Progenitor cell of endocrine pancreas (in vitro differentiated cells): ENCODE results near the gene IFT22. TPM values are rescaled to one million over a fixed set of nuclear protein-coding genes. Genes with fewer than 3 reads are reported as not detected.
"Not testable (repeated sequence)": the region's sequence is repeated elsewhere in the genome, so short reads cannot be mapped to it uniquely, and the experiment has no call there.

Source experiments
- DNase-seq: peaks from one replicate; pipeline ENCODE4 v3.0.0; 2021; ENCODE audit warnings: low spot score; ENCODE audit not compliant: unreplicated experiment
- H3K27ac Mint-ChIP-seq: 2 replicates; pipeline ENCODE4 v1.8.0; 2021; ENCODE audit warnings: mild to moderate bottlenecking, moderate library complexity, mixed read lengths
- H3K27me3 Mint-ChIP-seq: 2 replicates; pipeline ENCODE4 v1.8.0; 2021; ENCODE audit warnings: mixed read lengths
- H3K36me3 Mint-ChIP-seq: 2 replicates; pipeline ENCODE4 v1.8.0; 2022; ENCODE audit warnings: mixed read lengths; ENCODE audit not compliant: insufficient read depth
- H3K4me1 Mint-ChIP-seq: 2 replicates; pipeline ENCODE4 v1.8.0; 2021; ENCODE audit warnings: low read depth, mixed read lengths
- H3K4me3 Mint-ChIP-seq: 2 replicates; pipeline ENCODE4 v1.8.0; 2021; ENCODE audit warnings: low read depth, mild to moderate bottlenecking, moderate library complexity, mixed read lengths
- H3K9me3 Mint-ChIP-seq: 2 replicates; pipeline ENCODE4 v1.8.0; 2021; ENCODE audit warnings: low read depth, mixed read lengths
- CTCF ChIP-seq: fragments of 200-600 bp; sonication (generic); IDR thresholded peaks from one replicate; pipeline ENCODE4 v1.5.0; 2021; ENCODE audit warnings: antibody characterized with exemption, mild to moderate bottlenecking; ENCODE audit not compliant: unreplicated experiment
- total RNA-seq: library from RNA; stranded (reverse); gene quantifications from 2 replicates; pipeline ENCODE4 v1.2.1, GENCODE V29; 2021

Gene IFT22
- total RNA-seq, 1 donor from 2014 or later = 60.3 TPM

GRCh38 chr7:101294832-101295121 lies 26.8 kb downstream of the IFT22 start:
- no peaks in the 10 kb centered on the region for H3K36me3 Mint-ChIP-seq
- no peak overlapping the region for H3K27ac Mint-ChIP-seq
- H3K4me3 Mint-ChIP-seq = no peak overlapping the region
- DNase-seq = no peak
- peaks cover 62% of the 10 kb centered on the region for H3K27me3 Mint-ChIP-seq
- no peaks in the 10 kb centered on the region for H3K9me3 Mint-ChIP-seq
- no peak for TF ChIP-seq CTCF
- no peaks in the 10 kb centered on the region for H3K4me1 Mint-ChIP-seq

GRCh38 chr7:101294039-101294831 lies 27.4 kb downstream of the IFT22 start:
- no peak for DNase-seq
- no peak overlapping the region for H3K4me3 Mint-ChIP-seq
- no peaks in the 10 kb centered on the region for H3K4me1 Mint-ChIP-seq
- H3K9me3 Mint-ChIP-seq = no peaks in the 10 kb centered on the region
- peaks cover 63% of the 10 kb centered on the region for H3K27me3 Mint-ChIP-seq
- H3K27ac Mint-ChIP-seq = no peak overlapping the region
- TF ChIP-seq CTCF = no peak
- H3K36me3 Mint-ChIP-seq = no peaks in the 10 kb centered on the region

GRCh38 chr7:101293069-101294021 lies 28.3 kb downstream of the IFT22 start:
- H3K9me3 Mint-ChIP-seq, H3K4me3 Mint-ChIP-seq, DNase-seq, H3K27ac Mint-ChIP-seq, H3K4me1 Mint-ChIP-seq, H3K36me3 Mint-ChIP-seq: not testable (repeated sequence)
- H3K27me3 Mint-ChIP-seq = peaks cover 69% of the 10 kb centered on the region

GRCh38 chr7:101292566-101292965 lies 29.0 kb downstream of the IFT22 start:
- H3K27ac Mint-ChIP-seq, H3K4me1 Mint-ChIP-seq, H3K9me3 Mint-ChIP-seq, DNase-seq, H3K36me3 Mint-ChIP-seq, H3K4me3 Mint-ChIP-seq: not testable (repeated sequence)
- peaks cover 72% of the 10 kb centered on the region for H3K27me3 Mint-ChIP-seq

- peaks cover 80% of the 10 kb centered on the region for H3K27me3 Mint-ChIP-seq
- H3K27ac Mint-ChIP-seq, H3K4me1 Mint-ChIP-seq, H3K4me3 Mint-ChIP-seq, H3K9me3 Mint-ChIP-seq, H3K36me3 Mint-ChIP-seq: not testable (repeated sequence)
- peak; percentile 65 for DNase-seq
- peak; percentile 78 for TF ChIP-seq CTCF
Measured at GRCh38 chr7:101290186-101291037, 31.2 kb downstream of the IFT22 start.

- not testable (repeated sequence) for H3K36me3 Mint-ChIP-seq, H3K4me1 Mint-ChIP-seq, H3K4me3 Mint-ChIP-seq, H3K9me3 Mint-ChIP-seq, DNase-seq
- H3K27ac Mint-ChIP-seq = peak overlapping the region; percentile 49
- peaks cover 76% of the 10 kb centered on the region for H3K27me3 Mint-ChIP-seq
Measured at GRCh38 chr7:101289687-101290086, 31.9 kb downstream of the IFT22 start.
